Stimulated activated CD4-positive, alpha-beta T cell treated with anti-CD3 and anti-CD28 coated beads, Interleukin-4, amount 100 ng/mL, for 4 hours (primary cell): Measurements from ENCODE around the gene PPBP.
"Not testable (repeated sequence)": the region's sequence is repeated elsewhere in the genome, so short reads cannot be mapped to it uniquely, and the experiment has no call there.

Source experiments
- DNase-seq, 2 experiments: peaks; one replicate each; pipeline ENCODE4 v3.0.0-alpha.2; 2020

PPBP gene

DNA sequence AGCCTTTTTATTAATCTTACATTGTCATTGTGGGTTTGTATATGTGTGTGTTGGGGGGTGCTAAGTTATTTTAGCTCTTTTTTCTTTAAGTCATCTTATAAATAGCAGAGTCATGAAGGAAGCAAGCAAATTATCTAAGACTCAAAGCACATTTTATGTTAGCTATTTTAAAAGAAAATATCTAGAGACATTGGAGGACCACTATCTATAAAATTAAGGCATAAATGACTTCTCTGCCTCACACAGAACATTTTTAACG lies 3.7 kb upstream of the PPBP start:
- no peak for DNase-seq

DNA sequence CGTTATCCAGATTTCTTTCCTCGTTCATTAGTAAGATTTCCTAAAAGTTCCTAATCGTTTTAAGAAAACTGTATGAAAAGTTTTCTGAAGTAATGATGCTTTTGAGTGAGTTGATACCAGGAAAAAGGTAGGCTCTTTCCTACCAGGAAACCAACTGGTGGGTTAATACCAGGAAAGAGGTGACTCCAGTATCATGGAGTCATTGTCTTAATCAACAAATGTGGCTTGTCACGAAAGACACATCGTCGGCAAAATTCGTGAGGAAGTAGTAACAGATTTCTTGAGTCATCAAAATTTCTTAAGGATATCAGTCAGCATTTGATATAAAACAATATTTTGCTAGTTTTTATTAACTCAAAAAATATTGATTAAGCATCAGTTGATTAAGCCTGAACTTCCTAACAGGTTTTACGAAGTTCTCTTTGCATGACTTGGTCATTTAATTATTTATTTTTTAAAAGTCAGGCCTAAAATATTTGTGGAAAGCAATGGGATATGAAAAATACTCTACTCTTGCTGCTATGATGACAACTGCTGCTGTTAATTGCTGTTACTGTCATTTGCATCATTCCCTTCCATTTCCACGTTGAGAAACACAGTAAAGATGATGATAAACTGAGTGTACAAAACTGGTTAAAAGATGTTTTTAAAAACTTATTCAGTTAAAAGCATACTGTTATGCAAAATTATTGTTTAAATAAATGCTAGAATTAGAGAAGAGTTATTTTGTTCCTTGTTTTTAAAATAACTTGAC lies 3.2 kb upstream of the PPBP start:
- no peak for DNase-seq

DNA sequence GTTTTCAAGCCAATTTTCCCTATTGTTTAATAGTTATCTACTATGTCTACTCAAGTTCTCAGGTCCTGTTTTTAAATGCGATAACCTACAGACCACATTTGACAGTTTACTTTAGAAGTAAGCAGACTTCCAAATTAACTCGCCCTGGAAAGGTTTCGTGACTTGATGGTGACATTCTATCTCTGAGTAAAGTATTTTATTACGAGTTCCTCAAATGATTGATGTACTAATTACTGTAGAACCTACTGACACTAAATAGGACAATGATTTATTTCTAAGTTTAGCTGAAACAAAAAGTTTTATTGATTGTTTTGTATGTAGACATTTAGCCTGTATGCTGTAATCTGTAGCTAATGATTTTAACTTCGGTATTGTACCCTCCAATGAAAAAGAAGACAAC lies 1.9 kb upstream of the PPBP start:
- DNase-seq = no peak

DNA sequence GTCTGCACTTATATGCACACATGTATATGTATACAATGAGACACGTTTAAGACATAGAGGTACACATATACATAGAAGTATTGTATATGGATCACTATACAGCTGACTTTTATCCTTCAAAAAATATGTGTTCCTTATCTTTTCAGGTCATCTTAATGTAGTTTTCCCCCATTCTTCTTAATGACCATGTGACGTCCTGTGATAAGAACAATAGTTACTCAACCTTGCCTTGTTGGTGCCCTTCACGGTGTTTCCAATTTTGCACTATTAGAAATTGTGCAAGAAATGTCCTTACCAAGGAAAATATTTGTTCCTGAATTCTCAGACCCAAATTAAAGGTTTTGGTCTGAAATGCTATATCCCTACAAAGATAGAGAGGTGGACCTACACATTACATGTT lies 1.0 kb upstream of the PPBP start:
- no peak for DNase-seq

DNA sequence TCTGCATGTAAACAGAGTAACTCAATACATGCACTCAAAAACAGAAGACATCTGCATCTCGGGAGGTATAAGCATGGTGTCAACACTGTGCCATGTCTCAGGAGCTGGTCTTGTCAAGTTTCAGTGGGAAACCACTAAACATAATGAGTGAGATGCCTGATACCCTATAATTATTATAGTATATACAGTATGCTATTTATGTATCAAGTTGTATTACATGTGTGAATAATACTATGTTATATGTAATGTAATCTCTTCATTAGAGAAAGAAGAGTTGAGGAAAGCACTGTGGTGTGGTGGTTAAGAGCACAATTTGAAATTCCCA lies 2.5 kb downstream of the PPBP start:
- no peak for DNase-seq

DNA sequence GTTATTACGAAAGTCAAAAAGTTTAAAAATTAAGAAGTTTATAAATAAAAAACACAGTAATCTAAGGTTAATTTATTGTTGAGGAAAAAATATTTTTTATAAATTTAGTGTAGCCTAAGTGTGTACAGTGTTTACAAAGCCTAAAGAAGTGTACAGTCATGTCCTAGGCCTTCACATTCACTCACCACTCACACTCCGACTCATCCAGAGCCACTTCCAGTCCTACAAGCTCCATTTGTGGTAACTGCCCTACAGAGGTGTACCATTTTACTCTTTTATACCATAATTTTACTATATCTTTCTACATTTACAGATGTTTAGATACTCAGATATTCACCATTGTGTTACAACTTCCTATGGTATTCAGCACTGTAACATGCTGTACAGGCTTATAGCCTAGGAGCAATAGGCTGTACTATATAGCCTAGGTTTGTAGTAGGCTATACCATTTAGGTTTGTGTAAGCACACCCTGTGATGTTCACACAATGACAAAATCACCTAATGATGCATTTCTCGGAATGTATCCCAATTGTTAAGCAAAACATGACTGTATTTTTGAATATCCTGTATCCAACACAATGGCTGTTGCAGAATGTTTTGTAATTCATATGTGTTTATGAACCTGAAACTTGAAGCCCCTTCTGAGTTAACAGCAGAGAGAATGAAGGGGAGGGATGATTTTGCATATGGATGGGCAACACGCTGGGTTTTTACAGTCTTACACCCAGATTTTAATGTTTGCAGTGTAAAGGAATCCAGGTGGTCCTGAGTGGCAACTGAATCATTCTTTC lies 3.1 kb downstream of the PPBP start:
- no peak for DNase-seq

DNA sequence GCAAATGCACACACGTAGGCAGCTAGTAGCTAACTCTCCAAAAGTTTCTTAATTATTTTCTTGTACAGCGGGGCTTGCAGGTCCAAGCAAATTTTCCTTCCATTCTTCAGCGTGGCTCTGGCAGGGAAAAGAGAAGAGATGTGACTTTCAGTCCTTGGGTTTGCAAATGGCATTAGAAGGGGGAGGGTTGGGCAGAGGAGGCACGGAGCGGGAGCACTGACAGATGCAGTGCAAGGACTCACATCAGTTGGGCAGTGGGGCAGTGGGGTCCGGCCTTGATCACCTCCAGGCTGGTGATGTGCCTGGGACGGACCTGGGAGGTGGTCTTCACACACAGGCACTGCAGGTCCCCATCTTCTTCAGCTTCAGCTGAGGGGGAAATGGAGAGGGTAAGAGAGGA lies 6.8 kb downstream of the PPBP start:
- not testable (repeated sequence) for DNase-seq

DNA sequence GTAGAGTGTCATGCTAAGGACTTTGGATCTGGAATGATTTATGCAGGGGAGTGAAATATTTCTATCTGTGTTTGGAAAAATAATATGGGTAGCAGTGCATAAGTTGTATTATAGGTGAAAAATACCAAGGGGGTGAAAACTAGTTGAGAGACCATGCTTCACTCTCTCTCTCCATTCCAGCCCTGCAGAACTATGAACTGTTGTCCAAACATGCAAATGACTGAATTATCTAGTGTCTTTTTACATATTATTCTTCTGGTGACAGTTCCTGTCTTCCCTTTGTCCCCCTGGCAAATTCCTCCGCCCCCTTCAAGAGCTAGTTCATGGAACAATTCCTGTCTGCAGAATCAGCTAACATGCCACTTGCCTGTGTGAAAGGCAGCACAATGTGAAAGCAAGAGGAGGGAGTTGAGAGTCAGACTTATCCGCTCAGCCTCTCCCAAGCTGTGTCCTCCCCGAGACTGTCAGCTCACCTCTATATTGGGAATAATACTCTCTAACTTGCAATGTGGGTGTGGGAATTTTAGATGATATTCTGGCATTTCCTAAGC lies 8.5 kb downstream of the PPBP start:
- DNase-seq = no peak

DNA sequence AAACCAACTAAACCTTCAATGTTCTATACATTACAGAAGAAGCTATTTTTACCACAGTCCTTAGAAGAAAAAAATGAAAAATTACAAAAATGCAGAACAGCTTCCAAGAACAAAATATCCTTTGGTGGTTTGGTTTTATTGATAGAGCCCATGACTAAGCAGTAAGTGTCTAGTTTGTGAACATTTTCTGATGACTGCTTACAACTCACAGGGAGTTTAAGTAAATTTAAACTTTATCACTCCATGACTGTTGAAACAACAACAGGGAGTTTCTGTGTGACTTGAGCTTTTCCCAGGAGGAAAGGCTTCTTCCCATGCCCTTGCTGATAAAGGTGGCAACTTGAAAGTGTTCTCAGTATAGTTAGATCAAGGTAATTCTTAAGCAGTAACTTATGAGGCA lies 9.1 kb downstream of the PPBP start:
- no peak for DNase-seq

DNA sequence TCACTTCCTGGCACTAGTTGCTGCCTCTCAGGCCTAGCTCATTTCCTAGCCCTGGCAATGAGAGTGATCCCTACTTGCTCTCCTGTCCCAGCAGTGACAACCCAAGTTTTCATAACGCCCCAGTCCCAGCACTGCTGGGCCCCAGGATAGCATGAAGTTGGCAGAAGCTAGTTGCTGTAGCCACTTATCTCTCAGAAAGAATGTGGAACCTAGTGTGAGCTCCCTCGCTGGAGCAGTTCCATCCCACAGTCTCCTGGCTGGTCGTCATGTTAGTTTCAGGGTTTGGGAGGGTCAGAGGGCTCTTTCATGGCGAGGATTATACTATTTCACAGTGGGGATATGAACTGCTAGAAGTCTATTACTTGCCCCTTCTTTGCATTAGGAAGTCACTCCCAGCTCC lies 11.3 kb downstream of the PPBP start:
- DNase-seq = no peak

DNA sequence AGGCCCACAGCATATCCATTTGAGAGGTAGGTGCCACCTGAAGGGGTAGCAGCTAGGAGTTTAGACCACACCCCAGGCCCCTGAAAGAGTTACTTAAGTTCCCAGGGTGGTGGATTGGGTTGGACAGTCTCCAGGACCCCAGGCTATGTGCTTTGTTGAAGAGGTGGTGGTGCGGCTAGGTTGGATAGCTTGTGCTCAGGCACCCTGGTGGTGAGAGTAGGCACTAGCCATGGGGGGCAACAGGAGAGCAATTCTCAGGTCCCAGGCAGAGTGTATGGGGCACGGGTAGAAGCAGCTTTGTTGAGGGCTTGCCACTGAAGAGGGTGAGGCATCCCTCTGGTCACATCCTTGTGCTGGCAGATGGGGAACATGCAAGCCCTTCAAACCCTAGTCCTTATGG lies 11.8 kb downstream of the PPBP start:
- no peak for DNase-seq

DNA sequence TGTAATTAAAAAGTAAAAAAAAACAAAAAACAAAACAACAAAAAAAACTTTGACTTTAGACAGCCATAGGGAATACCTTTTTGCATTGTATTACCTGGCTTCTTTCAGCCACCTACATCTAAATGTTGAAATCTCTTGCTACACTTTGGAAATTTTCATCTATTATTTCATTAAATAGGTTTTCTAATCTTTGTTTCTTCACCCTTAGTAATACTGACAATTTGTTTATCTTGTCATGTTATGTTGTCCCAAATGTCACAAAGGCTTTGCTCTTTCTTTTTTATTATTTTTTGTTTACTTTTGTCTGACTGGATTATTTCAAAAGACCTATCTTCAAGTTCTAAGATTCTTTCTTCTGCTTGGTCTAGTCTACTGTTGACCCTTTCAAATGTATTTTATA lies 13.6 kb downstream of the PPBP start:
- DNase-seq = no peak

DNA sequence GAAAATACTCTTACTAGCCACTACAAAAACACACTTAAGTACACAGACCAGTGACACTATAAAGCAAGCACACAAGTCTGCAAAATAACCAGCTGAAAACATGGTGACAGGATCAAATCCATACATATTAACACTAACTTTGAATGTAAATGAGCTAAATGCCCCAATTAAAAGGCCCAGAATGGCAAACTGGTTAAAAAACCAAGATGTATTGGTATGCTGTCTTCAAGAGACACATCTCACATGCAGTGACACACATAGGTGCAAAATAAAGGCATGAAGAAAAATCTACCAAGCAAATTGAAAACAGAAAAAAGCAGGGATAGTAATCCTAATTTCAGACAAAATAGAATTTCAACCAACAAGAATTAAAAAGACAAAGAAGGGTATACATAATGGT lies 17.0 kb downstream of the PPBP start:
- no peak for DNase-seq

DNA sequence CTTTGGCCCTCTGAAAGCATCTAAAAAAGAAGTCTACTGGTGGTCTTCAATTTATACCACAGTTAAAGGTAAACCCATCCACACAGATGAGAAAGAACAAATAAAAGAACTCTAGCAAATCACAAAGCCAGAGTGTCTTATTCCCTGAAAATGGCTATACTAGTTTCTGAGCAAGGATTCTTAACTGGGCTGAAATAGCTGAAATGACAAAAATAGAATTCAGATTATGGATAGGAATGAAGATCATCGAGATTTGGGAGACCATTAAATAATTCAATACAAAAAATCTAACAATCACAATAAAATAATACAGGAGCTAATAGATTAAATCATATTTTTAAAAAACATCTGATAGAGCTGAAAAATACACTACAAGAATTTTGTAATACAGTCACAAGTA lies 18.0 kb downstream of the PPBP start:
- DNase-seq = no peak

DNA sequence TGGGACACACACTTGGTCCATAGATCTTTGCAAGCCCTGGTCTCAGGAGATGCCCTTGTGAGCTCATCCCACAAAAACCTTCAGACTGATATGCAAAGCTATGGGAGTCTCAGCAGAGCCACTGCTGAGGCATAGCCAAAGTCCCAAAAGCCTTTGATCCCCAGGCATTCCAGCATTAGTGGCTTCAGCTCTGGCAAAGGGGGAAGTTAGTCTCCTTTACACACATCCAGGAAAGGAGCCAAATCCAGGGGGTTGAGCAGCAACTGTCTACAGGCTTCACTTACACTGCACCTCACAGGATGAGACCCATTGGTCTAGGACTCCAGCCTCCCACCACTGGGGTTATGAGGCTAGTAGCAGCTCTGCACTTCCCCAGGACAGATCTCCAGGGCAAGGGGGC lies 20.1 kb downstream of the PPBP start:
- DNase-seq = no peak

DNA sequence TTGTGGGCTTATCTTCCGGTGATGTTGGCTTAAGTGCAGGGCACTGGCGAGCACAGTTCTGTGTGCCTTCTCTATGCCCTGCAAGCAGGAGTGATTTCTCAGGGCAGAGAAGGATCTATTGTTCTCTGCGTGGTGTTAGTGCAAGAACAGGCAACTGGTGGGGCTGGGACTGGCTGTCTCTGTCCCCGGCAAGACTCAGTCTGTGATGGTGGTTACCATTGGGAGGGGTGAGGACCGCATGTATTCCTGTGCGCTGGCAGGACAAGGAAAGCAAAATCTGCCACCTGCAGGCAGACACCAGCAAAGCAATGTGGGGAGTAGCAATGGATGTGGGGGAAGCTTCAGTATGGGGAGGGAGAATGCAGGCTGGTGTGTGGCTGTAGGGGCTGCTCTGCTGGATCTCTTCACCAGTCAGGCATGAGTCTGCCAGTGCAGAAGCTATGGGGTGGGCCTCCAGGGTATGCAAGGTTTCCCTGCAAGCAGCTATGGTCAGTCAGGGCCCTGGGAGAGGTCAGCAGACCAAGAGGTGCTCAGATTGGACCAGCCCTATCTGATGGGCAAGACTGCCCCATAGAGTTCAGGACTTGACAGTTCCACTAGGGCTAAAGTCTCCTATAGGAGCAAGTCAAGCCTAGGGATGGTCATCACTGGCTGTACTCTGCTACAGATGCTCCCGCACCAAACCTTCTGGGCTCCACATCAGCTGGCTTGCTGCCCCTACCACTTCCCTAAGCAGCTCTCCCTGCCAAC lies 23.0 kb downstream of the PPBP start:
- DNase-seq = no peak

DNA sequence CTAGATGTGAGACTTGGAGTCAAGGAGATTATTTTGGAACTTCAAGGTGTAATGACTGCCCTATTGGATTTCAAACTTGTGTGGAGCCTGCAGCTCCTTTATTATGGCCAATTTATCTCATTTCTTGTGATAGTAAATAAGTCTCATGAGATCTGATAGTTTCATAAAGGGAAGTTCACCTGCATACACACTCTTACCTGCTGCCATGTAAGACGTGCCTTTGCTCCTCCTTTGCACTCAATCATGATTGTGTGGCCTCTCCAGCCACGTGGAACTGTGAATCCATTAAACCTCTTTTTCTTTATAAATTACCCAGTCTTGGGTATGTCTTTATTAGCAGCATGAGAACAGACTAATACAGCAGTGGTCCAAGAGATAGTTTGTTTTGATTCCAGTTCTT lies 25.3 kb downstream of the PPBP start:
- DNase-seq = no peak

DNA sequence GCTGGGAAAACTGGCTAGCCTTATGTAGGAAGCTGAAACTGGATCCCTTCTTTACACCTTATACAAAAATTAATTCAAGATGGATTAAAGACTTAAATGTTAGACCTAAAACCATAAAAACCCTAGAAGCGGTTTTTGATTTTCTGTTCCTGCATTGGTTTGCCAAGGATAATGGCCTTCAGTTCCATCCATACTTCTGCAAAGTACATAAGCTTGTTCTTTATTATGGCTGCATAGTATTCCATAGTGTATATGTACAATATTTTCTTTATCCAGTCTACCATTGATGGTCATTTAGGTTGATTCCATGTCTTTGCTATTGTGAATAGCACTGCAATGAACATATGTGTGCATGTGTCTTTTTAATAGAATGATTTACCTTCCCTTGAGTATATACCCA lies 28.9 kb downstream of the PPBP start:
- DNase-seq = not testable (repeated sequence)

DNA sequence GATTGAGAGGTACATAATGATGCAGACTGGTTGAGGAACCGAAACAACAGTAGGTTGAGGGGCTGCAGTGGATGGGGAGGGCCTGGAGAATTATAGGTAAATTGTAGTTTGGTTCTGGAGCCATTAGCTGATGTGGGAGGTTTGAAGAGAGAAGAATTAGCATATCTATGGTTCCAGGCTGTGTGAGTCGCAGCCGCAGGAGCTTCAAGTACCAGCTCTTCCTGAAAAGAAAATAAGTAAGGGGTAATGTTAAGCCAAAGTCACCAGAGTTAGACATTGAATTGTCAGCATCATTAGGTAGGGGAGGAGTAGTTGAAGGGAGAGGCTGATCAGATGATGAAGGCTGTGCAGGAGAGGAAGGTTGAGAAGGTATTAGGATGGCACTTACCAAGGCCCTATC lies 35.6 kb downstream of the PPBP start:
- no peak for DNase-seq

DNA sequence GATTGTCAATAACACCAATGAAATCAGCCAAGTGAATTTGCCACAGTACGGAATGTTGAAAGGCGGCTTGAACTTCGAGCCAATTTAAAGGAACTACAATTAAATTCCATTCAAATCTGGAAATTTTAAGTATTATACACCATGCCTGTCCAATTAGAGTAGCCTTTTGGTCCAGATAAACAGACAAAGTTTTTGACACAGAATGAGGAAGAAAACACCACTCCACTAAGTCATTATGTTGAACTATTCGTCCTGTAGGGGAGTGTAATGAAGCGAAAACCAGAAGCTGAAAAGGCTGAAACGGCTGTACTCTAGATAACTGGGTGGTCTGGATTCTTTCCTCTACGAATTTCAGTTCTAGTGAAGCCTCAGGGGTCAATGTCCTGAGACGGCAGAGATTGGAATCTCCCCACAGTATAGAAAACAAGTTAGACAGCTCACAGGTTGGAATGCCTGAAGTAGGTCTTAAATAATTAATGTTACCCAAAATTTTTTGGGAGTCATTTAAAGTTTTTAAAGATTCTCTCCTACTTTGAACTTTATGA lies 37.5 kb downstream of the PPBP start:
- not testable (repeated sequence) for DNase-seq

DNA sequence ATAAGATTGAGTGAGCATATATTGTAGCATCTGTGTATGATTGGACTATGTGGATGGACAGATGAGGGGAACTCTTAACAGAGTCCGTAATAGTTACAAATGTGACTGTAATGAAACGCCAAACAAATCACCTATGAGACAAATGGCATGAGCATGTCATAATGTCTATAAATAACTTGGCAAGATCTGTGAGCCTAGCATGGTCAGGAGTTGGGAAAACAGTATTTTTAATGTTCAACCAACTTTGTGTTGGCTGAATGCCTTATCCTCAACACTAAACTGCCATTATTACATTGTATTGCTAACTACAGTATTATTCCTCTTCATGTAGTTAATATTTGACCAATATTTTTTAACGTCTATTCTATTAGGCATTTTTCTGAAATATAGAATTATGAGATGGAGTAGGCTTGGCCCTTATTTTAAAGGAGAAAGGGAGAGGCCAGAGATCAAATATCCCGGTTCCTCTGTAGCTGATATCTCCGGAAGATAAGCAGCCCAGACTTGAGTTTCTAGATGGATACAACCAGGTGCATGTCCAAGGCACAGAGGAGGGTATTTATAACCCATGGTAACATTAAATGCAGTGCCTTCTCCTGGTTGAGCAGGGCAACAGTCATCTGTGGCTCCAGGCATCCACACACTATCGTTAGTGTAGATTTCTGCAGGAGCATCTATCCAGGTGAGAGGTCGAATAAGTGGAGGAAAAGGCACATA lies 38.8 kb downstream of the PPBP start:
- no peak for DNase-seq

DNA sequence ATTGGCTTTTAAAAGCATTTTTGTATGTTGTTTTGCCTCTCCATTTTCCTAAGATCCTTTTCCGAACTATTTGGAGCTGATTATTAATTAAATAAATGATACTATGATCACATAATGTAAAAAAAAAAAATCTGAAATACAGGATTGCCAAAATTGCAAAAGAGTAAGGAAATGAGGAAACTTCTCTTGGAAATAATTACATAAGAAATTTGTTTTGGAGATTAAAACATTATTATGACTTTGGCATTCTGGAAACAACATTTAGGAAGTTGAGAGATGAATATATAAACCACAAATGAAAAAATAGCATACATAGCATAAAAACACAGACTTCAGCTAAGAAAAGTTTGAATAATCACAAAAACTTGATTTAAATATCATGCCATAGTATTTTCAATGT lies 39.7 kb downstream of the PPBP start:
- DNase-seq = no peak
